GM19238 (cell line): ENCODE data around the gene CUEDC2.

Experiments used
- DNase-seq: peaks from one replicate; pipeline ENCODE4 v3.0.0; 2011; ENCODE audit warnings: low spot score; ENCODE audit not compliant: insufficient read length

Gene CUEDC2

DNA sequence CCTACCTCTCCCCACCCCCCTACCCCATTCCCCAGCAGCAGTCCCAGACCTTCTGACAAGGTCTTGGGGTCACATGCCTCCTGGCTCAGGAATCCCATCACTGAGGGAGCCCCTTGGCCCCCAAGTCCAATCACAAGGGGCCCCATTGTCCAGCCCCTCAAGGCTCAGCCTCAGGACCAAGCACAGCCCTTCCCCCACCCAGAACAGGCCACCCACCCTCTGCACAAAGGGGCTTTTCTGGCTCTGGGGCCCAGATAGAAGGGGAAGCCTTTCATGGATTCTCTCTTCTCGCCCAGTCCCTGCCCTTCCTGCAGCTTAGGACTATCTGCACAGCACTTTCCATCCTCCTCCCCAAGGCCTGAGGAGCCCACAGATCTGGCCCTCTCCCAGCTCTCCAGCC, 6.9 kb downstream of the CUEDC2 start:
- DNase-seq = no peak

DNA sequence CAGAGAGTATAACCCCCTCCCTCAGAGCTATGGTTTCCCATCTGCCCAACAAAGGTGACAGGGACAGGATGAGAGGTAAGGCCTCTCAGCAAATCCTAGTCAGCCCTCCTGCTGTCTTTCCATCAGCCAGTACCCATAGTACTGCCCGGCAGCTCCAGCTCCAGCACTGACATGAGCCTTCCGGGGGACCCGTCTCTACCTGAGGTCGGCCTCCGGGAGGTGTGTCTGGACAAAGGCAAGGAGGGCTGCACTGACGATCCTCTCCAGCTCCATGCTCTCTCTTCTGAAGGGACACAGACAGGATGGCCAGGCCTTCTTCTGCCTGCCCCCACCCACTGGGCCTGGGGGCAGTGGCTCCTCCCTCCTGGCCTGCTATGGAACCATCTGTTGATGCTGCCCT, 7.5 kb downstream of the CUEDC2 start:
- DNase-seq = no peak

DNA sequence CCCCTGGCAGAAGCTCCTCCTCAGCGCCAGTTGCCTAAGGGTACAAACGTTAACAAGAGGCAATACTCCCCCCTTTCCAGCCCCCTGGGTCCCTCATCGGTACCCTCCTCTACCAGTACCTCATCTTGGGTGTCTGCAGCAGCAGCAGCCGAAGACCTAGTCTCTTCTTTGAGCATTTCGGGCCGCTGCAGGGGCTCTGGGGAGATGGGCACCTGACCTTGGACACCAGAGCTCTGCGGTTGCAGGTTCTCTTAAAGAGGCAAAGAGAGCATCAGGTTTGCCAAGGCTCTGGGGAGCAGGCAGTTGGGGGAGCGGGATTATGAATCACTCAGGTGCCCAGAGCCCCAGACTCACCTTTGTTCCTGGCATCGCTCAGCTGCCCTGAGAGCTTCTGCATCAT, 8.2 kb downstream of the CUEDC2 start:
- DNase-seq = no peak

- no peak for DNase-seq
Measured at GRCh38 chr10:102423372-102423968, 8.9 kb downstream of the CUEDC2 start.

GRCh38 chr10:102422545-102423129, 9.7 kb downstream of the CUEDC2 start:
- peak; percentile 2 for DNase-seq

- peak; percentile 16 for DNase-seq
Measured at GRCh38 chr10:102421757-102422512, 10.4 kb downstream of the CUEDC2 start.

GRCh38 chr10:102421507-102421756, 10.9 kb downstream of the CUEDC2 start:
- no peak for DNase-seq

GRCh38 chr10:102420714-102421506, 11.5 kb downstream of the CUEDC2 start, which contains the start of gene FBXL15:
Gene FBXL15, plus strand, starts transcription at chr10:102420836. Its CDS starts 294 bp downstream, at chr10:102421130.
- peak; percentile 97 for DNase-seq

DNA sequence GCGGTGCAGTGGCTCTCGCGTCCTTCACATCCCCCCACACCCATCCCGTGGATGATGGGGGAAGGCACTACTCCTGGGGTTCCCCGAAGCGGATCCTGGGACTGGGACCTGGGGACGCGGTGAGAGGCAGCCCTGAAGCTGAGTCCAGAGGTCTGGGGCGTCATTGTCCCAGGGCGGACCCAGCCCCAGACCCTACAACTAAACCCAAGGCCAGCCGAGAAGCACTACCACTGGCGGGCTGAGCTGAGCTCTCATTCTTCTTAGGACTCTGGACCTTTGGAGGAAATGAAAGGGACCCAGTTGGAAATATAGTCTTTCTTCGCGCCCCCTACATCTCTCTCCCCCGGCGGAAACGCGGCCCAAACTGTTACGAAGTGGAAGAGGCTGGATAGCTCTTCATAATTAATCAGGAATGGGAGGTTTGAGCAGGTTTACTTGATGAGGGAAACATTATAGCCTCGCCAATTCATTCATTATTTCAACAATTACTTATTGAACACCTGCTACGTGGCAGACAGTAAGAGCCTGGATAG, 12.1 kb downstream of the CUEDC2 start:
- DNase-seq = no peak

DNA sequence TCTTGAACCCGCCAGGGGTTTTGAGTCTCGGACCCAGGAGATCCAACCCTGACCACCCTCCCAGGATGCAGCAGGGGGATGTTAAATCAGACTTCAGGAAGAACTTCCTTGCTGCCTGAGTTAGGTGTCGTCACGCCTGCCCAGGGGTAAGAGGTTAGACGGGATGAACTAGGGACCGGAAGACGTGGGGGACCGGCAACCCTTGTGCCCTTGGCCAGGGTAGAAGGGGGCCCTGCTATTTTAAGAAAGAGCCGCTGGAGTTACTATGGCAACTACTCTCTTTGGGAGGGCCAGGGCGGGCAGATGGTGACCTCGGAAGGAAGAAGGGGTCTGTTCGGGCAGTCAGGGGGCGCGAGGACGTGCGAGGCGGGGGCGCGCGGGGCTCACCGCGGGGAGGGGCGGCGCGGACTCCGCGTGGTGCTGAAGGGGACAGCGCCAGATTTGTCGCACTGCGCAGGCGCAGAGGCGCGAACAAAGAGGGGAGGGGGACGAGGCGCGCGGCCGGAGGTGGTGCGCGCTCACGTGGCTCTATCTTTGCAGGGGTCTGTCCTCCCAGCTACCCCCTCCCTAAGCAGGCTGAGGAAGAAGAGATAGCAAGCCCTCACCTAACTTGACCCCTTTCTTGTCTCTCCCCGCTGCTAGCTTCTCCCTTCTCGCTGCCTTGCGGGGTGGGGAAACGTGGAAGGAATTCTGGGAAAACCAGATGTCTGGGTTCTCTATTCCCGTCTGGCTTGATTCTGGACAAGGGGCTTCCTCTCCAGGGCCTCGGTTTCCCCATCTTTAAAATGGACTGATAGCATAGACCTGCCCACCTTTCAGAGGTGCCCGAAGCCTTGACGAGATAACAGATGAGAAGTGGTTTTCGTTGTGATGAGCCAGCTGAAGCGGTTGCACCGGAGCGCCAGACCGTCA, 12.8 kb downstream of the CUEDC2 start:
- no peak for DNase-seq

- DNase-seq = no peak
Measured at GRCh38 chr10:102418622-102419268, 13.6 kb downstream of the CUEDC2 start, which contains the start of gene PSD. Gene PSD, minus strand, starts transcription at chr10:102418785. Its CDS starts 1,747 bp downstream, at chr10:102417038.

DNA sequence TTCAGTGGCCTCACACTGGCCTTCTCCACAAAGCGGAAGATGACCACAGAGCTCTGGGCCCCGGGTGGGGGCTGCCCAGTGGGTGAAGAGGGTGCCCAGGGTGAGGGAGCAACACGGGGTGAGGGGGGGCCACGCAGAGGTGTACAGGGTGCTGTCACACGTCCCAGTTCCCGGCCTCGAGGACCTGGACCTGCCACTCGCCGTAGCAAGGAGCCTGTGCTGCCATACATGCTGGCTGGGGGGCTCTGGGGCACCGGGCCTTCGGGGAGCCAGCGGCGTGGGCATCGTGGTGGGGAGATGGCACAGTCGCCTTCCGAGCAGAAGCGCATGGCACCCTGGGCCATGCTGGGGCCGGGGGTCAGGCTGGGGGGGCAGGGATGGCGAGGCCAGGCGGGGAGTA, 15.7 kb downstream of the CUEDC2 start:
- DNase-seq = no peak

GRCh38 chr10:102416283-102416682, 16.1 kb downstream of the CUEDC2 start:
- no peak for DNase-seq

GRCh38 chr10:102414749-102415148, 17.6 kb downstream of the CUEDC2 start:
- no peak for DNase-seq

GRCh38 chr10:102413806-102414561, 18.4 kb downstream of the CUEDC2 start:
- no peak for DNase-seq

- DNase-seq = peak; percentile 82
Measured at GRCh38 chr10:102413053-102413705, 19.2 kb downstream of the CUEDC2 start.

DNA sequence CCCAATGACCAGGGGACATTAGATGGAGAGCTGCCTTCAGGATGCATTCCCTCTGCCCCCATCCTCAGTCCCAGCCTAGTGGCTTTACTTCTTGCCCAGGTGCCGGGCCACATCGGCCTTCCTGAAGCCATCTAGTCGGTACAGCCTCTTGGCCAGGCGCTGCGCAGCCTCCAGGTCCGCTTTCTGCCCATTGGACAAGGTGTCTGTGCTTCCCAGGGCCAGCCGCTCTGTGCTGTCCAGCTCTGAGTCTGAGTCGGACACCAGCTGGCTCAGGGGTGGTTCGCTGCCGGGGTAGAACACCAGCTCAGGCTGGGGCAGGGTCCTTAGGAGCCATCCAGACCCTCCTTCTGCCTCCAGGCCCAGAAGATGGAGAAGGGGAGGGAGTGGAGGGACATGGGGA, 20.1 kb downstream of the CUEDC2 start:
- DNase-seq = no peak

DNA sequence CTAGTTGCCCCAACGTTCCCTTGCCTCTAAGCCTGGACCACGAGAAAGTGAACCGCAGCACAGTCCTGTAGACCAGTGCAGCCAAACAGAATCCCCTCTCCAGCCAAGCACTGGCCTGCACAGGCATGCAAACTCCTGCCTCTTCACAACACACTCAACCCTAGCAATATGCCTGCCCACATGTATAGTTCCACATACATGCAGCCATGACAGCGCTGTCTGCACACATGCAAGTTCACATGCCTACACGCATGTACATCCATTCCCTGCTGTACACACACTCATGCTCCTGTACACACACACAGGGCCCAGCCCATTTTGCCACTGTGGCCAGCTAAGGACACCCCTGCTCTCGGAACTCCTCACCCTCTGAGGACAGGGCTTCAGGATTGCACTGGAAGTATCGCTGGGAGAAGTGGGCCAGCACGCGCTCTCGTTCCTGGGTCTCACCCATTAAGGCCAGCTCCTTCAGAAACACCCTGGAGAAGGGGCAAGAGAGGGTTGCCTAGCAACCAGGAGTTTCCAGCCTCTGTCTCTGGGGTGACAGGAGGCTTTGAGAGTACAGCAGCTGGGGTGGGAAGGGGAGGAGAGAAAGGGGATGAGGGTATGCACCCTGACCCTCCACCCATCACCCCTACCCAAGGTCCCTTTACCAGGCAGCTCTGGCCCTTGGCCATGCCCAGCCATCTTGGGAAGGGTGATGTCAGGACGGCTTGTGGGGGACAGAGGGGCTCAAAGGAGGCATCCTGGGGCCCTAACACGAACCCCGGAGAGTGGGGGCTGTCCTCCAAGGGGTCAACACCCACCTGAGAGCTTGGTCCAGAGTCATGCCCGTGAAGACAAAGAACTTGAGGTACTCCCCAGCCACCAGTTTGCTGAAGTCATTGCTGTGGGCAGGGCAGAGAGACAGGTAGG, 20.8 kb downstream of the CUEDC2 start:
- no peak for DNase-seq
